Neural progenitor cell (in vitro differentiated cells): ENCODE measurements around the gene PYGM. TPM values are rescaled to one million over a fixed set of nuclear protein-coding genes. Genes with fewer than 3 reads are reported as not detected.

Experiments
- DNase-seq: peaks from one replicate; pipeline ENCODE4 v3.0.0-alpha.2; 2016; ENCODE audit warnings: low spot score
- H2AFZ ChIP-seq: fragments of 200-600 bp; sonication (generic); replicated peaks from 2 replicates; pipeline ENCODE4 v1.6.1; 2016; ENCODE audit warnings: antibody characterized with exemption
- H3F3A ChIP-seq: fragments of 200-600 bp; sonication (generic); 2 replicates; pipeline ENCODE4 v1.6.1; 2016; ENCODE audit warnings: antibody characterized with exemption, low read depth
- H3K27ac ChIP-seq: fragments of 200-600 bp; sonication (generic); 2 replicates; pipeline ENCODE4 v1.5.1; 2016; ENCODE audit warnings: mild to moderate bottlenecking
- H3K27me3 ChIP-seq: fragments of 200-600 bp; sonication (generic); 2 replicates; pipeline ENCODE4 v1.6.1; 2016; ENCODE audit warnings: mild to moderate bottlenecking, moderate library complexity
- H3K36me3 ChIP-seq: fragments of 200-600 bp; sonication (generic); 2 replicates; pipeline ENCODE4 v1.5.1; 2016
- H3K4me1 ChIP-seq: fragments of 200-600 bp; sonication (generic); 2 replicates; pipeline ENCODE4 v1.6.1; 2016; ENCODE audit warnings: mixed run types
- H3K4me2 ChIP-seq: fragments of 200-600 bp; sonication (generic); 2 replicates; pipeline ENCODE4 v1.6.1; 2016
- H3K4me3 ChIP-seq: fragments of 200-600 bp; sonication (generic); 2 replicates; pipeline ENCODE4 v1.5.1; 2016
- H3K79me2 ChIP-seq: fragments of 200-600 bp; sonication (generic); 2 replicates; pipeline ENCODE4 v1.6.1; 2016; ENCODE audit warnings: low read depth
- H3K9ac ChIP-seq: fragments of 200-600 bp; sonication (generic); 2 replicates; pipeline ENCODE4 v1.6.1; 2016
- H3K9me3 ChIP-seq: fragments of 200-600 bp; sonication (generic); 2 replicates; pipeline ENCODE4 v1.5.1; 2016; ENCODE audit warnings: low read depth
- H4K20me1 ChIP-seq: fragments of 200-600 bp; sonication (generic); 2 replicates; pipeline ENCODE4 v1.6.1; 2016; ENCODE audit warnings: low read depth
- H3K27ac Mint-ChIP-seq: 3 replicates; pipeline ENCODE4 v1.8.0; 2021; ENCODE audit warnings: mixed read lengths
- H3K27me3 Mint-ChIP-seq: 2 replicates; pipeline ENCODE4 v1.8.0; 2022; ENCODE audit warnings: low read depth, mild to moderate bottlenecking, inconsistent platforms, moderate library complexity, mixed read lengths; ENCODE audit not compliant: insufficient read depth
- H3K36me3 Mint-ChIP-seq: 3 replicates; pipeline ENCODE4 v1.8.0; 2021; ENCODE audit warnings: mixed read lengths
- H3K4me1 Mint-ChIP-seq: 3 replicates; pipeline ENCODE4 v1.8.0; 2021; ENCODE audit warnings: mixed read lengths
- H3K4me3 Mint-ChIP-seq: 3 replicates; pipeline ENCODE4 v1.8.0; 2021; ENCODE audit warnings: mild to moderate bottlenecking, moderate library complexity, mixed read lengths
- H3K9me3 Mint-ChIP-seq: 3 replicates; pipeline ENCODE4 v1.8.0; 2020; ENCODE audit warnings: mixed read lengths
- EZH2 ChIP-seq: fragments of 200-600 bp; sonication (generic); IDR thresholded peaks from 2 replicates; pipeline ENCODE4 v1.6.1; 2017; ENCODE audit warnings: antibody characterized with exemption, mild to moderate bottlenecking, moderate library complexity
- EZH2phosphoT487 ChIP-seq: fragments of 200-600 bp; sonication (generic); IDR thresholded peaks from 2 replicates; pipeline ENCODE4 v1.6.1; 2017; ENCODE audit warnings: antibody characterized with exemption
- total RNA-seq: library from RNA; depleted of rRNA; stranded (reverse); fragments of >200 nt; gene quantifications from 2 replicates; pipeline ENCODE4 v1.2.3, GENCODE V29; 2015; ENCODE audit warnings: low replicate concordance
- TF ChIP-seq, protein P1 (sequence below): fragments of 200-600 bp; sonication (generic); IDR thresholded peaks from 2 replicates; pipeline ENCODE4 v1.5.1; 2017; ENCODE audit warnings: antibody characterized with exemption, mild to moderate bottlenecking

The PYGM gene
- total RNA-seq, 1 donor from 2014 or later, result 1.4 TPM

DNA sequence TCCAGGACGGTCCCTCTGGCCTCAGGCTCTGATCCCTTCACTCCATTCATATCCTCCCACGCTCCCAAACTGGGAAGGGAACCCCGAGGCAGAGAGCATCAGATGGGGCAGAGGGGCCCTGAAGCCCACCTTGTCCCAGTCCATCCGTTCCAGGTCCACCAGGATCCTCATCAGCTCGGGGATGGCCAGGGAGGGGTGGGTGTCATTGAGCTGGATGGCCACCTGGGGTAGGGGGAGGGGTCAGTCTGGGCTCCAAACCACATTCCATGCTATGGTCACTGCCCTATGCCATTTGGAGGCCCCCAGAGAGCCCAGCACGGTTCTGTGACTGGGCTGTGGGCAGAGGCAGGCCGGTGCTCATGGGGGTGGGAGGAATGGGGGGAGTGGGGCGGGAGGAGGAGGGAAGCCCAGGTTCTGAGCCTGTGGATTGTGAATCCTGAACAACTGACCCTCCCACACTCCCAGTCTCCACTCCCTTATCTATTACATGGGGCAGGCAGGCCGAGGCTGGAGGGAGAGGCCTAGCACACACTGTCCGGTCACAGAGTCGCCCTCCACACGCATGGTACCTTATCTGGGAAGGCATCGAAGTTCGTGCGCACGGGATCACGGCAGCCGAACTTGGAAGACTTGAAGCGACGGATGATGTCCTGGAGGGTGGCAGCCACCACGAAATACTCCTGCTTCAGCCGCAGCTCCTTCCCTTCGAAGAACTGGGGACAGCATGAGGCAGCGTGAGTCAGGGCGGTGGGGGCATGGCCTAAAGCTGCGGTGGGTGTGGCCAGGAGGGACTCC, 5.5 kb downstream of the PYGM start:
- no peaks in the 10 kb centered on the region for H3K36me3 Mint-ChIP-seq
- H3K27ac Mint-ChIP-seq, result no peak overlapping the region
- Histone ChIP-seq H3K9me3 (no peaks in the 10 kb centered on the region), H3K4me2 (no peak overlapping the region), H3F3A (peaks cover under 1% of the 10 kb centered on the region), H3K4me1 (peaks cover 3% of the 10 kb centered on the region), H3K9ac (no peak overlapping the region), H3K4me3 (no peak overlapping the region), H3K27me3 (no peaks in the 10 kb centered on the region), H4K20me1 (no peaks in the 10 kb centered on the region), H3K36me3 (no peaks in the 10 kb centered on the region), H2AFZ (no peak overlapping the region), H3K27ac (no peak overlapping the region), H3K79me2 (no peaks in the 10 kb centered on the region)
- TF ChIP-seq EZH2 (no peak), EZH2phosphoT487 (no peak)
- TF ChIP-seq, protein P1, sequence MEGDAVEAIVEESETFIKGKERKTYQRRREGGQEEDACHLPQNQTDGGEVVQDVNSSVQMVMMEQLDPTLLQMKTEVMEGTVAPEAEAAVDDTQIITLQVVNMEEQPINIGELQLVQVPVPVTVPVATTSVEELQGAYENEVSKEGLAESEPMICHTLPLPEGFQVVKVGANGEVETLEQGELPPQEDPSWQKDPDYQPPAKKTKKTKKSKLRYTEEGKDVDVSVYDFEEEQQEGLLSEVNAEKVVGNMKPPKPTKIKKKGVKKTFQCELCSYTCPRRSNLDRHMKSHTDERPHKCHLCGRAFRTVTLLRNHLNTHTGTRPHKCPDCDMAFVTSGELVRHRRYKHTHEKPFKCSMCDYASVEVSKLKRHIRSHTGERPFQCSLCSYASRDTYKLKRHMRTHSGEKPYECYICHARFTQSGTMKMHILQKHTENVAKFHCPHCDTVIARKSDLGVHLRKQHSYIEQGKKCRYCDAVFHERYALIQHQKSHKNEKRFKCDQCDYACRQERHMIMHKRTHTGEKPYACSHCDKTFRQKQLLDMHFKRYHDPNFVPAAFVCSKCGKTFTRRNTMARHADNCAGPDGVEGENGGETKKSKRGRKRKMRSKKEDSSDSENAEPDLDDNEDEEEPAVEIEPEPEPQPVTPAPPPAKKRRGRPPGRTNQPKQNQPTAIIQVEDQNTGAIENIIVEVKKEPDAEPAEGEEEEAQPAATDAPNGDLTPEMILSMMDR, result no peak
- no peaks in the 10 kb centered on the region for H3K9me3 Mint-ChIP-seq
- peaks cover 15% of the 10 kb centered on the region for H3K4me1 Mint-ChIP-seq
- H3K27me3 Mint-ChIP-seq, result peaks cover 9% of the 10 kb centered on the region
- DNase-seq, result no peak
- no peak overlapping the region for H3K4me3 Mint-ChIP-seq

DNA sequence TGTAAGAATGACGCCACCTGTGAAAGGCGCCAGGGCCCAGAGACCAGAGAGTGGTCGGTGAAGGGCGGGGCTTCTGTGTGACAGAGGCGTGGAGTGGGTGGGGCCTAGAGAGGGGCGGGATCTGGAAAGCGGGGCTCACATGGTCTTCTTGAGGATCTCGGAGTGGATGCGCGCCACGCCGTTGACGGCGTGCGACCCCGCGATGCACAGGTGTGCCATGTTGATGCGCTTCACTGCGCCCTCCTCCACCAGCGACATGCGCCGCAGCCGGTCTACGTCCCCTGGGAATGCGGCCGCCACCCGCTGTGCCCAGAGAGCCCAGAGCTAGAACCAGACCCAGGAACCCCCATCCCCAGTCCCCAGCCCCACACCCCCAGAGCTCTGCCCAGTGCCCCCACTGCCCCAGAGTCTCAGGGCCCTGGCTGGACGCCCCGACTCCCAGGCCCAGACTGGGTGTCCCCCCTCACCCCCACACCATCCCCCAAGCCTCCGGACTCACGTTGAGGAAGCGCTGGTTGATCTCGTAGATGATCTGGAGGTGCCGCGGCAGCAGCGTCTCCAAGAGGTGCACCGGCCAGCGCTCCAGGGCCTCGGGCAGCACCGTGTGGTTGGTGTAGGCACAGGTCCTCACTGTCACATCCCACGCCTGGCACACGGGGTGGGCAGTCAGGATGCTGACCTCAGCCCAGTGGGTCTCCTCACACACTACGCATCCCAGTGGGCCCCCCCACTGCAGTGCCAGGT, 6.2 kb downstream of the PYGM start:
- H3K27me3 ChIP-seq, result no peaks in the 10 kb centered on the region
- no peak for DNase-seq
- Mint-ChIP-seq H3K36me3 (no peaks in the 10 kb centered on the region), H3K9me3 (no peaks in the 10 kb centered on the region), H3K27ac (no peak overlapping the region), H3K27me3 (peaks cover 9% of the 10 kb centered on the region), H3K4me1 (peaks cover 9% of the 10 kb centered on the region), H3K4me3 (no peak overlapping the region)
- H2AFZ ChIP-seq, result no peak overlapping the region
- no peak for TF ChIP-seq EZH2phosphoT487
- TF ChIP-seq, protein P1, result no peak
- TF ChIP-seq EZH2, result no peak
- no peak overlapping the region for H3K4me2 ChIP-seq
- no peaks in the 10 kb centered on the region for H3K9me3 ChIP-seq
- H3K4me1 ChIP-seq, result no peaks in the 10 kb centered on the region
- H3K79me2 ChIP-seq, result no peaks in the 10 kb centered on the region
- no peak overlapping the region for H3K27ac ChIP-seq
- no peaks in the 10 kb centered on the region for H3K36me3 ChIP-seq
- no peak overlapping the region for H3K4me3 ChIP-seq
- no peak overlapping the region for H3K9ac ChIP-seq
- peaks cover under 1% of the 10 kb centered on the region for H3F3A ChIP-seq
- no peaks in the 10 kb centered on the region for H4K20me1 ChIP-seq

DNA sequence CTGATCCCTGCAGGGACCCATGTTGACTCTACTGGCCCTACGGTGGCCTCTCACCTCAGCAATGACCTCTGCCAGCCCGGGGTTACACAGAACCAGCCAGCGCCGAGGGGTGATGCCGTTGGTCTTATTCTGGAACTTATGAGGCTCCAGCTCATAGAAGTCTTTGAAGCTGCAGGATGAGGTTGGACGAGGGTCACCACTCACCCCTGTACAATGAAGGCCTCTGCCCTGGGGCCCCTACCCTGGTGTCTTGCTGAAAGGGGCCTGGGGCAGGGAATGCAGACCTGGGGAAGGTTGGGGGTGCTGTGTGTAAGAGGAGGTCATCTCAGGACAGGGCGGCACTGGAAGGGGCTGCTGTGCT, 6.8 kb downstream of the PYGM start:
- no peak overlapping the region for H2AFZ ChIP-seq
- H3K36me3 Mint-ChIP-seq, result no peaks in the 10 kb centered on the region

More for the DNA sequence above, 6.8 kb downstream of the PYGM start:
- no peaks in the 10 kb centered on the region for H4K20me1 ChIP-seq
- H3K27me3 ChIP-seq, result no peaks in the 10 kb centered on the region
- H3F3A ChIP-seq, result peaks cover 6% of the 10 kb centered on the region
- no peak overlapping the region for H3K27ac ChIP-seq
- H3K36me3 ChIP-seq, result no peaks in the 10 kb centered on the region
- Mint-ChIP-seq H3K4me1 (peaks cover 9% of the 10 kb centered on the region), H3K9me3 (no peaks in the 10 kb centered on the region), H3K27ac (peak overlapping the region; percentile 46), H3K27me3 (peaks cover 9% of the 10 kb centered on the region), H3K4me3 (no peak overlapping the region)
- H3K4me2 ChIP-seq, result no peak overlapping the region
- no peaks in the 10 kb centered on the region for H3K4me1 ChIP-seq
- no peaks in the 10 kb centered on the region for H3K79me2 ChIP-seq
- H3K9me3 ChIP-seq, result no peaks in the 10 kb centered on the region
- no peak for TF ChIP-seq EZH2phosphoT487
- TF ChIP-seq, protein P1, result no peak
- no peak for TF ChIP-seq EZH2
- no peak for DNase-seq
- H3K4me3 ChIP-seq, result no peak overlapping the region
- no peak overlapping the region for H3K9ac ChIP-seq
